ENCODE results near the gene HNRNPLL. TPM values are rescaled to one million over a fixed set of nuclear protein-coding genes. Genes with fewer than 3 reads are reported as not detected.
A peak's percentile ranks its signal among the peaks of the same experiment; 100 is the strongest.

Gene HNRNPLL
- total RNA-seq, 1 experiment from 2014 or later: 57.7 TPM

DNA sequence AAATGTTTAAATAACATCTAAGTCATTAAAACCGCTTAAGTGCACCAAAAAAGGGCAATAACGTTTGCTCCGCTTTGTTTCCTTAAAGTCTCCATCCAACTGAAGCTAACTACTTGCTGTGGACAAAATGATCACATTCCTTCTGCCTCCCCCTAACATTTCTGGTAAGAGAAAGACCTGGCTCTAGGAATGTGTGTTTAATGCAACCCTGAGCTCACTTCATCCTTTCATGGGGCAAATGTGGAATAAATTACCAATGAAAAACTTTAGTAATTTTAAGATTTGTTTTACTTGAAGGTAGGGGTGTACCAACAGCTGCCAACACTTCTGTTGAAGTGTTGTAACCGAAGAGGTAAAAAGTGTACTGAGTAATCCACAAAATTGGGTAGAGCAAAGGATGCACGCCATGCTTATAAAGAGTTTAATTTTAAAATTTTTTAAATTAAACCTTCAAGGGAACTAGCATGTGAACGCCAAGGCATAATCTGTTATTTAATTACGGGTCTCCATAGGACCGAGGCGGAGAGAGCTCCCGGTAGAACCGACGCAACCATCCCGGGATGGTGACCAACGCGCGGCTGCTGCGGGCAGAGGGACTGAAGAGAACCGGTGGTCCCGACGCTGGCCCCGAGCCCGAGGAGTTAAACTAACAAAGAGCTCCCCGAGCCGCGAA, 1.1 kb downstream of the HNRNPLL start:
- intact Hi-C loops (cut with micrococcal nuclease): no loop called here
- H3K4me3 Mint-ChIP-seq (ENCODE audit: unreplicated experiment): peak overlapping the region; percentile 82
- CTCF ChIA-PET: interaction anchor here (0.6 to 9.8 kb wide), 11 partner anchors 11 to 285 kb away, joined by 3 to 85 read pairs (median 3); no protein-coding TSS in a partner anchor
- peaks cover 1% of the 10 kb centered on the region for H3K36me3 Mint-ChIP-seq (ENCODE audit: insufficient read depth, unreplicated experiment)
- peak overlapping the region; percentile 94 for H3K27ac Mint-ChIP-seq (ENCODE audit: low read depth, unreplicated experiment)
- H3K4me1 Mint-ChIP-seq (ENCODE audit: insufficient read depth, unreplicated experiment): peaks cover 27% of the 10 kb centered on the region
- no peaks in the 10 kb centered on the region for H3K27me3 Mint-ChIP-seq (ENCODE audit: insufficient read depth, unreplicated experiment)
- TSS peak; percentile 42 for BruUV-seq (replicated peaks)
- POLR2A ChIA-PET: interaction anchor here (0.6 to 6.6 kb wide), 33 partner anchors 9 to 1277 kb away, joined by 3 to 88 read pairs (median 6); partner anchors contain the start of genes PRKD3, SOS1 and SRSF7
- TF ChIP-seq, protein P1, sequence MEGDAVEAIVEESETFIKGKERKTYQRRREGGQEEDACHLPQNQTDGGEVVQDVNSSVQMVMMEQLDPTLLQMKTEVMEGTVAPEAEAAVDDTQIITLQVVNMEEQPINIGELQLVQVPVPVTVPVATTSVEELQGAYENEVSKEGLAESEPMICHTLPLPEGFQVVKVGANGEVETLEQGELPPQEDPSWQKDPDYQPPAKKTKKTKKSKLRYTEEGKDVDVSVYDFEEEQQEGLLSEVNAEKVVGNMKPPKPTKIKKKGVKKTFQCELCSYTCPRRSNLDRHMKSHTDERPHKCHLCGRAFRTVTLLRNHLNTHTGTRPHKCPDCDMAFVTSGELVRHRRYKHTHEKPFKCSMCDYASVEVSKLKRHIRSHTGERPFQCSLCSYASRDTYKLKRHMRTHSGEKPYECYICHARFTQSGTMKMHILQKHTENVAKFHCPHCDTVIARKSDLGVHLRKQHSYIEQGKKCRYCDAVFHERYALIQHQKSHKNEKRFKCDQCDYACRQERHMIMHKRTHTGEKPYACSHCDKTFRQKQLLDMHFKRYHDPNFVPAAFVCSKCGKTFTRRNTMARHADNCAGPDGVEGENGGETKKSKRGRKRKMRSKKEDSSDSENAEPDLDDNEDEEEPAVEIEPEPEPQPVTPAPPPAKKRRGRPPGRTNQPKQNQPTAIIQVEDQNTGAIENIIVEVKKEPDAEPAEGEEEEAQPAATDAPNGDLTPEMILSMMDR (IDR thresholded peaks at IDR 0.05; ENCODE audit: unreplicated experiment): no peak
- DNase-seq (ENCODE audit: unreplicated experiment): peak; percentile 43
- no peaks in the 10 kb centered on the region for H3K9me3 Mint-ChIP-seq (ENCODE audit: unreplicated experiment)

DNA sequence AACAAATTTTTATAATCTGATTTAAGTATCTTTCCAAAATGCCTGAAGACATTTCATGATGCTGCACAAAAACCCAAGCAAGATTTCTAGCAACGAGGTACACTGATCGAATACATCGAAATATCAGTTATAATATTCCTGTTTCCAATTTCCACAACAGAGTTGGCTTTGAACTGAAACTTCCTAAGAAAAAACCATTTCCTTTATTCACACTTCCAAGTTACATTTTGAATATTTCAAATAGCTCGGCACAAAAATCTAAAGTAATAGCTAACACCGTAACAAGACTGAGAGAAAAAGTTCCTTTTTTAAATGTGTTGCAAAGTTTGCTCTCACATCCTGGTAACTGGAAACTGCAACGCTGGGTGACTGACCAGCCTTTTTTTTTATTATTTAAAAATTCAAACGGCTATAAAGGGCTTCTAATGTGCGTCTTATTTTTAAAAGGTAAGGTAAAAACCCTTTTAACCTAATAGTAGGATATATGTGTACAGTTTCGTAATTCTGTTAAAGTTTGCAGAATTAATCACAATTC, 1.7 kb downstream of the HNRNPLL start:
- ChIA-PET CTCF (interaction anchor here (0.5 to 9.8 kb wide), 10 partner anchors 10 to 1187 kb away, joined by 3 to 85 read pairs (median 4); no protein-coding TSS in a partner anchor), POLR2A (interaction anchor here (0.6 to 6.6 kb wide), 33 partner anchors 8 to 1276 kb away, joined by 3 to 88 read pairs (median 6); partner anchors contain the start of genes CYP1B1, PRKD3, SOS1 and SRSF7)
- BruUV-seq (replicated peaks): no TSS peak
- intact Hi-C loops (cut with micrococcal nuclease): no loop called here
- TF ChIP-seq, protein P1 (IDR thresholded peaks at IDR 0.05; ENCODE audit: unreplicated experiment): no peak
- H3K27ac Mint-ChIP-seq (ENCODE audit: low read depth, unreplicated experiment): peak overlapping the region; percentile 94
- H3K4me1 Mint-ChIP-seq (ENCODE audit: insufficient read depth, unreplicated experiment): peaks cover 31% of the 10 kb centered on the region
- H3K4me3 Mint-ChIP-seq (ENCODE audit: unreplicated experiment): peak overlapping the region; percentile 82
- DNase-seq (ENCODE audit: unreplicated experiment): peak; percentile 13
- peaks cover 5% of the 10 kb centered on the region for H3K36me3 Mint-ChIP-seq (ENCODE audit: insufficient read depth, unreplicated experiment)
- no peaks in the 10 kb centered on the region for H3K27me3 Mint-ChIP-seq (ENCODE audit: insufficient read depth, unreplicated experiment)
- no peaks in the 10 kb centered on the region for H3K9me3 Mint-ChIP-seq (ENCODE audit: unreplicated experiment)

DNA sequence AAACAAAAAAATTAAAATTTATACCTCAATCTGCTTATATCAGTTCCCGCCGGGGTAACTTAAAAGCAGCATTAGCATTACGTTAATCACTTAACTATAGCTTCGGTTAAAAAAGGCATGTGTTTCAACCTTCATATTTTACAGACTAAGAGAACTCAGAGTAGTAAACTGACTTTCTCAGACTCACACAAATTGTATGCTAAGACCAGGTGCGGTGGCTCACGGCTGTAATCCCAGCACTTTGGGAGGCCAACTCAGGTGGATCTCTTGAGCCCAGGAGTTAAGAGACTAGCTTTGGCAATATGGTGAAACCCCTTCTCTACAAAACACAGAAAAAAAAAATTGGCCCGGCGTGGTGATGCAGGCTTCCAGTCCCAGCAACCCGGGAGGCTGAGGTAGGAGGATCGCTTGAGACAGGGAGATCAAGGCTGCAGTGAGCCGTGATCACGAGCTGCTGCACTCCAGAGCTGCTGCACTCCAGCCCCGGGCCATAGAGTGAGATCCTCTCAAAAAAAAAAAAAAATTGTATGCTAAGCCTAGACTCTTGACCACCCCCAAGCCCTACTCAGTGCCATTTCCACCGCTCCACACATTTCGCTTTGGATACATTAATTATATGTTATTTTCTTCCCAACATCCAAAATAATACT, 2.4 kb downstream of the HNRNPLL start:
- no TSS peak for BruUV-seq (replicated peaks)
- H3K4me3 Mint-ChIP-seq (ENCODE audit: unreplicated experiment): peak overlapping the region; percentile 82
- H3K9me3 Mint-ChIP-seq (ENCODE audit: unreplicated experiment): no peaks in the 10 kb centered on the region
- peak; percentile 36 for DNase-seq (ENCODE audit: unreplicated experiment)
- H3K27ac Mint-ChIP-seq (ENCODE audit: low read depth, unreplicated experiment): peak overlapping the region; percentile 94
- H3K27me3 Mint-ChIP-seq (ENCODE audit: insufficient read depth, unreplicated experiment): no peaks in the 10 kb centered on the region
- peaks cover 5% of the 10 kb centered on the region for H3K36me3 Mint-ChIP-seq (ENCODE audit: insufficient read depth, unreplicated experiment)
- ChIA-PET CTCF (interaction anchor here (0.5 to 9.8 kb wide), 11 partner anchors 10 to 1186 kb away, joined by 3 to 85 read pairs (median 4); no protein-coding TSS in a partner anchor), POLR2A (interaction anchor here (0.6 to 6.6 kb wide), 25 partner anchors 8 to 524 kb away, joined by 3 to 88 read pairs (median 6); partner anchors contain the start of genes CYP1B1 and SRSF7)
- TF ChIP-seq, protein P1 (IDR thresholded peaks at IDR 0.05; ENCODE audit: unreplicated experiment): no peak
- H3K4me1 Mint-ChIP-seq (ENCODE audit: insufficient read depth, unreplicated experiment): peaks cover 34% of the 10 kb centered on the region
- intact Hi-C loops (cut with micrococcal nuclease): no loop called here

DNA sequence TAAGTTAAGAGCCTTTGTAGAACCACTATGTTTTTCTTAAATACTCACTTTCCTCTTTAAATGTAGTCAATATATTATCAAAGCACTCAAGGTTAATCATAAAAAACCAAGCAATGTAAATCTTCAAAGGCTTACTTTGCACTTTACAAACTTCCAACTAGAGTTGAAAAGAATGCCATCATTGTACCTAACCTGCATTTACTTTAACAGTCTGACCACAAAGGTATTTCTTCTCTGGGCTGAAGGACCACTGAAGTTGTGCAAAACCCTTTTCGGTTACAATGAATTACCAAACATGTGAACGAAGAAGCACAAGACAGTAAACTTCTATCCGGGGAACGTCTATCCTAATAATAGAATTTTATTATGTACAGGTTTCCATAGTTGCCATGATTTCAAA, 3.0 kb downstream of the HNRNPLL start:
- DNase-seq (ENCODE audit: unreplicated experiment): peak; percentile 16
- ChIA-PET CTCF (interaction anchor here (0.5 to 9.8 kb wide), 5 partner anchors 19 to 457 kb away, joined by 3 to 85 read pairs (median 4); no protein-coding TSS in a partner anchor), POLR2A (interaction anchor here (0.6 to 6.6 kb wide), 17 partner anchors 11 to 285 kb away, joined by 3 to 88 read pairs (median 4); partner anchors contain the start of genes ATL2 and SRSF7)
- TF ChIP-seq, protein P1 (IDR thresholded peaks at IDR 0.05; ENCODE audit: unreplicated experiment): no peak
- Mint-ChIP-seq H3K4me1 (ENCODE audit: insufficient read depth, unreplicated experiment) (peaks cover 34% of the 10 kb centered on the region), H3K27me3 (ENCODE audit: insufficient read depth, unreplicated experiment) (no peaks in the 10 kb centered on the region), H3K4me3 (ENCODE audit: unreplicated experiment) (peak overlapping the region; percentile 82), H3K36me3 (ENCODE audit: insufficient read depth, unreplicated experiment) (peaks cover 5% of the 10 kb centered on the region), H3K27ac (ENCODE audit: low read depth, unreplicated experiment) (peak overlapping the region; percentile 94), H3K9me3 (ENCODE audit: unreplicated experiment) (no peaks in the 10 kb centered on the region)
- intact Hi-C loops (cut with micrococcal nuclease): no loop called here
- no TSS peak for BruUV-seq (replicated peaks)

Measured in MCF 10A (cell line).